Measurements from ENCODE around the gene MFAP2.

The MFAP2 gene

DNA sequence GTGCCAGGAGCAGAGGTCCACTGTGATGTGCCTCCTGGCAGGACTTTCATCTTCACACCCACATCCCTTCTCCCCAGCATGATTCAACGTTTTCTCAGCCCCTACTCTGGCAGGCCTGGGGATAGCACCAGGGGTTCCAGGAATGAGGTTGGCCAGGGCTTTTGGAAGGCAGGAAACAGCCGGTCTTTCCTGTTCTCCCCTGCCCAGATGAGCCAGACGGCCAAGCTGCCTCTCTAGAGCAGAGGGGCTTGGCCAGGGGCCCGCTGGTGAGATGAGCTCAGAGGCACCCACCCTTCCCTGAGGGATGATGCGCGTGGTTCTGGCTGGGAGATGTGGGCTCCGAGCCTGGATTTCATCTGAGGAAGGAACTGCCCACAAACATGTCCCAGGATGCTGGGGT lies 4.3 kb upstream of the MFAP2 start:
- TF ChIP-seq, protein P1, sequence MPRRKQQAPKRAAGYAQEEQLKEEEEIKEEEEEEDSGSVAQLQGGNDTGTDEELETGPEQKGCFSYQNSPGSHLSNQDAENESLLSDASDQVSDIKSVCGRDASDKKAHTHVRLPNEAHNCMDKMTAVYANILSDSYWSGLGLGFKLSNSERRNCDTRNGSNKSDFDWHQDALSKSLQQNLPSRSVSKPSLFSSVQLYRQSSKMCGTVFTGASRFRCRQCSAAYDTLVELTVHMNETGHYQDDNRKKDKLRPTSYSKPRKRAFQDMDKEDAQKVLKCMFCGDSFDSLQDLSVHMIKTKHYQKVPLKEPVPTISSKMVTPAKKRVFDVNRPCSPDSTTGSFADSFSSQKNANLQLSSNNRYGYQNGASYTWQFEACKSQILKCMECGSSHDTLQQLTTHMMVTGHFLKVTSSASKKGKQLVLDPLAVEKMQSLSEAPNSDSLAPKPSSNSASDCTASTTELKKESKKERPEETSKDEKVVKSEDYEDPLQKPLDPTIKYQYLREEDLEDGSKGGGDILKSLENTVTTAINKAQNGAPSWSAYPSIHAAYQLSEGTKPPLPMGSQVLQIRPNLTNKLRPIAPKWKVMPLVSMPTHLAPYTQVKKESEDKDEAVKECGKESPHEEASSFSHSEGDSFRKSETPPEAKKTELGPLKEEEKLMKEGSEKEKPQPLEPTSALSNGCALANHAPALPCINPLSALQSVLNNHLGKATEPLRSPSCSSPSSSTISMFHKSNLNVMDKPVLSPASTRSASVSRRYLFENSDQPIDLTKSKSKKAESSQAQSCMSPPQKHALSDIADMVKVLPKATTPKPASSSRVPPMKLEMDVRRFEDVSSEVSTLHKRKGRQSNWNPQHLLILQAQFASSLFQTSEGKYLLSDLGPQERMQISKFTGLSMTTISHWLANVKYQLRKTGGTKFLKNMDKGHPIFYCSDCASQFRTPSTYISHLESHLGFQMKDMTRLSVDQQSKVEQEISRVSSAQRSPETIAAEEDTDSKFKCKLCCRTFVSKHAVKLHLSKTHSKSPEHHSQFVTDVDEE (CRISPR knock-in tag; IDR thresholded peaks at IDR 0.05): no peak
- TF ChIP-seq BACH2 (CRISPR knock-in tag; IDR thresholded peaks at IDR 0.05; ENCODE audit: borderline replicate concordance) (no peak), TCF4 (CRISPR knock-in tag; IDR thresholded peaks at IDR 0.05; ENCODE audit: borderline replicate concordance) (peak; percentile 38; the same call in 1 of the 2 replicates)
- peak; percentile 51 for ATAC-seq

DNA sequence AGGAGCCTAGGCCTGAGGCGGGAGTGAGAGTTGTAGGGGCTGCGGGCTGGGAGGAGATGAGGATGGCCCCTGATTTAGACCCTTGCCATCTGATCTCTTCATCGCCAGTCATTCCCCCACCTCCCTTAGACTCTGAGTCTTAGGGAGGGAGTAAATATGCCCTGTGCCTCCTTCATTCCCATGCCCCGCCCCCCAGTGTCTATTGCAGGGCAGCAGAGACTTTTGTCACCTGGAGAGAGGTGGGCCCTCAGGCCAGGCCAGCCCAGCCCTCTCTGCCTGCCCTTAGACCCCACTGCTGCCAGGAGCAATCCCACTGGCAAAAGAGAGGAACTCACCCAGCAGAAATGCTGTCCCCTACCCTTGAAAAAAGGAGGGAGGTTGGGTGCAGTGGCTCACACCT lies 3.2 kb upstream of the MFAP2 start:
- TF ChIP-seq ARNTL (CRISPR knock-in tag; IDR thresholded peaks at IDR 0.05; ENCODE audit: borderline replicate concordance, low read depth) (no peak), ZC3H10 (CRISPR knock-in tag; IDR thresholded peaks at IDR 0.05) (no peak), CSDC2 (CRISPR knock-in tag; IDR thresholded peaks at IDR 0.05) (no peak), SNAI2 (CRISPR knock-in tag; IDR thresholded peaks at IDR 0.05) (no peak), ZFP3 (CRISPR knock-in tag; IDR thresholded peaks at IDR 0.05) (no peak), ZNF70 (CRISPR knock-in tag; IDR thresholded peaks at IDR 0.05) (no peak), RARB (CRISPR knock-in tag; IDR thresholded peaks at IDR 0.05) (no peak), ZFP30 (CRISPR knock-in tag; IDR thresholded peaks at IDR 0.05) (no peak), OSR1 (CRISPR knock-in tag; IDR thresholded peaks at IDR 0.05) (no peak), PPARA (CRISPR knock-in tag; IDR thresholded peaks at IDR 0.05; ENCODE audit: borderline replicate concordance) (no peak), ESRRG (CRISPR knock-in tag; IDR thresholded peaks at IDR 0.05) (no peak), BACH2 (CRISPR knock-in tag; IDR thresholded peaks at IDR 0.05; ENCODE audit: borderline replicate concordance) (no peak), TOX (CRISPR knock-in tag; IDR thresholded peaks at IDR 0.05; ENCODE audit: borderline replicate concordance) (no peak), TCF4 (CRISPR knock-in tag; IDR thresholded peaks at IDR 0.05; ENCODE audit: borderline replicate concordance) (no peak), ISL1 (CRISPR knock-in tag; IDR thresholded peaks at IDR 0.05) (no peak)
- TF ChIP-seq, protein P2, sequence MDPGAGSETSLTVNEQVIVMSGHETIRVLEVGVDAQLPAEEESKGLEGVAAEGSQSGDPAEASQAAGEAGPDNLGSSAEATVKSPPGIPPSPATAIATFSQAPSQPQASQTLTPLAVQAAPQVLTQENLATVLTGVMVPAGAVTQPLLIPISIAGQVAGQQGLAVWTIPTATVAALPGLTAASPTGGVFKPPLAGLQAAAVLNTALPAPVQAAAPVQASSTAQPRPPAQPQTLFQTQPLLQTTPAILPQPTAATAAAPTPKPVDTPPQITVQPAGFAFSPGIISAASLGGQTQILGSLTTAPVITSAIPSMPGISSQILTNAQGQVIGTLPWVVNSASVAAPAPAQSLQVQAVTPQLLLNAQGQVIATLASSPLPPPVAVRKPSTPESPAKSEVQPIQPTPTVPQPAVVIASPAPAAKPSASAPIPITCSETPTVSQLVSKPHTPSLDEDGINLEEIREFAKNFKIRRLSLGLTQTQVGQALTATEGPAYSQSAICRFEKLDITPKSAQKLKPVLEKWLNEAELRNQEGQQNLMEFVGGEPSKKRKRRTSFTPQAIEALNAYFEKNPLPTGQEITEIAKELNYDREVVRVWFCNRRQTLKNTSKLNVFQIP (CRISPR knock-in tag; IDR thresholded peaks at IDR 0.05; ENCODE audit: borderline replicate concordance, low read depth): no peak
- TF ChIP-seq, protein P1 (CRISPR knock-in tag; IDR thresholded peaks at IDR 0.05): no peak
- TF ChIP-seq, protein P3, sequence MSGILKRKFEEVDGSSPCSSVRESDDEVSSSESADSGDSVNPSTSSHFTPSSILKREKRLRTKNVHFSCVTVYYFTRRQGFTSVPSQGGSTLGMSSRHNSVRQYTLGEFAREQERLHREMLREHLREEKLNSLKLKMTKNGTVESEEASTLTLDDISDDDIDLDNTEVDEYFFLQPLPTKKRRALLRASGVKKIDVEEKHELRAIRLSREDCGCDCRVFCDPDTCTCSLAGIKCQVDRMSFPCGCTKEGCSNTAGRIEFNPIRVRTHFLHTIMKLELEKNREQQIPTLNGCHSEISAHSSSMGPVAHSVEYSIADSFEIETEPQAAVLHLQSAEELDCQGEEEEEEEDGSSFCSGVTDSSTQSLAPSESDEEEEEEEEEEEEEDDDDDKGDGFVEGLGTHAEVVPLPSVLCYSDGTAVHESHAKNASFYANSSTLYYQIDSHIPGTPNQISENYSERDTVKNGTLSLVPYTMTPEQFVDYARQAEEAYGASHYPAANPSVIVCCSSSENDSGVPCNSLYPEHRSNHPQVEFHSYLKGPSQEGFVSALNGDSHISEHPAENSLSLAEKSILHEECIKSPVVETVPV (CRISPR knock-in tag; IDR thresholded peaks at IDR 0.05): no peak
- TF ChIP-seq, protein P4, sequence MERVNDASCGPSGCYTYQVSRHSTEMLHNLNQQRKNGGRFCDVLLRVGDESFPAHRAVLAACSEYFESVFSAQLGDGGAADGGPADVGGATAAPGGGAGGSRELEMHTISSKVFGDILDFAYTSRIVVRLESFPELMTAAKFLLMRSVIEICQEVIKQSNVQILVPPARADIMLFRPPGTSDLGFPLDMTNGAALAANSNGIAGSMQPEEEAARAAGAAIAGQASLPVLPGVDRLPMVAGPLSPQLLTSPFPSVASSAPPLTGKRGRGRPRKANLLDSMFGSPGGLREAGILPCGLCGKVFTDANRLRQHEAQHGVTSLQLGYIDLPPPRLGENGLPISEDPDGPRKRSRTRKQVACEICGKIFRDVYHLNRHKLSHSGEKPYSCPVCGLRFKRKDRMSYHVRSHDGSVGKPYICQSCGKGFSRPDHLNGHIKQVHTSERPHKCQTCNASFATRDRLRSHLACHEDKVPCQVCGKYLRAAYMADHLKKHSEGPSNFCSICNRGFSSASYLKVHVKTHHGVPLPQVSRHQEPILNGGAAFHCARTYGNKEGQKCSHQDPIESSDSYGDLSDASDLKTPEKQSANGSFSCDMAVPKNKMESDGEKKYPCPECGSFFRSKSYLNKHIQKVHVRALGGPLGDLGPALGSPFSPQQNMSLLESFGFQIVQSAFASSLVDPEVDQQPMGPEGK (CRISPR knock-in tag; IDR thresholded peaks at IDR 0.05; ENCODE audit: borderline replicate concordance): no peak
- TF ChIP-seq, protein P5, sequence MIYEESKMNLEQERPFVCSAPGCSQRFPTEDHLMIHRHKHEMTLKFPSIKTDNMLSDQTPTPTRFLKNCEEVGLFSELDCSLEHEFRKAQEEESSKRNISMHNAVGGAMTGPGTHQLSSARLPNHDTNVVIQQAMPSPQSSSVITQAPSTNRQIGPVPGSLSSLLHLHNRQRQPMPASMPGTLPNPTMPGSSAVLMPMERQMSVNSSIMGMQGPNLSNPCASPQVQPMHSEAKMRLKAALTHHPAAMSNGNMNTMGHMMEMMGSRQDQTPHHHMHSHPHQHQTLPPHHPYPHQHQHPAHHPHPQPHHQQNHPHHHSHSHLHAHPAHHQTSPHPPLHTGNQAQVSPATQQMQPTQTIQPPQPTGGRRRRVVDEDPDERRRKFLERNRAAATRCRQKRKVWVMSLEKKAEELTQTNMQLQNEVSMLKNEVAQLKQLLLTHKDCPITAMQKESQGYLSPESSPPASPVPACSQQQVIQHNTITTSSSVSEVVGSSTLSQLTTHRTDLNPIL (CRISPR knock-in tag; IDR thresholded peaks at IDR 0.05; ENCODE audit: low read depth): no peak

More for the DNA sequence above, 3.2 kb upstream of the MFAP2 start:
- ATAC-seq: no peak
